Stimulated activated CD4-positive, alpha-beta T cell treated with anti-CD3 and anti-CD28 coated beads, Interleukin-1b, Interleukin-23, amount 100 ng/mL, for 1 hour (primary cell): Measurements from ENCODE around the gene MEGF6.
"Not testable (repeated sequence)": the region's sequence is repeated elsewhere in the genome, so short reads cannot be mapped to it uniquely, and the experiment has no call there.

Experiments
- DNase-seq, 2 donors: peaks; one replicate each; pipeline ENCODE4 v3.0.0-alpha.2; 2020; ENCODE audit warnings: low read depth in 2 of 2

The MEGF6 gene

GRCh38 chr1:3595949-3596348 is 15.4 kb downstream of the MEGF6 start:
- DNase-seq, result no peak

- DNase-seq, result no peak
Measured at GRCh38 chr1:3594706-3595377, 16.5 kb downstream of the MEGF6 start.

- DNase-seq, result no peak
Measured at GRCh38 chr1:3593745-3594144, 17.6 kb downstream of the MEGF6 start.

- DNase-seq, result no peak
Measured at GRCh38 chr1:3593334-3593733, 18.0 kb downstream of the MEGF6 start.

- no peak for DNase-seq
Measured at GRCh38 chr1:3590951-3591865, 20.1 kb downstream of the MEGF6 start.

GRCh38 chr1:3590139-3590763 is 21.1 kb downstream of the MEGF6 start:
- no peak for DNase-seq

GRCh38 chr1:3588395-3588794 is 22.9 kb downstream of the MEGF6 start:
- DNase-seq, result no peak

GRCh38 chr1:3586986-3587759 is 24.1 kb downstream of the MEGF6 start:
- DNase-seq, result no peak

- DNase-seq, result no peak
Measured at GRCh38 chr1:3585940-3586568, 25.3 kb downstream of the MEGF6 start.

- not testable (repeated sequence) for DNase-seq
Measured at GRCh38 chr1:3585353-3585868, 25.9 kb downstream of the MEGF6 start.

- DNase-seq, result no peak
Measured at GRCh38 chr1:3584915-3585314, 26.4 kb downstream of the MEGF6 start.

GRCh38 chr1:3583751-3584150 is 27.6 kb downstream of the MEGF6 start:
- not testable (repeated sequence) for DNase-seq

- DNase-seq, result no peak
Measured at GRCh38 chr1:3581296-3582036, 29.8 kb downstream of the MEGF6 start.

GRCh38 chr1:3580231-3580630 is 31.1 kb downstream of the MEGF6 start:
- no peak for DNase-seq

GRCh38 chr1:3579626-3580025 is 31.7 kb downstream of the MEGF6 start:
- no peak for DNase-seq

GRCh38 chr1:3578906-3579305 is 32.4 kb downstream of the MEGF6 start:
- DNase-seq, result no peak

- DNase-seq, result no peak
Measured at GRCh38 chr1:3578433-3578805, 32.9 kb downstream of the MEGF6 start.

GRCh38 chr1:3577711-3578432 is 33.4 kb downstream of the MEGF6 start:
- no peak for DNase-seq

- DNase-seq, result no peak
Measured at GRCh38 chr1:3577300-3577699, 34.0 kb downstream of the MEGF6 start.

- no peak for DNase-seq
Measured at GRCh38 chr1:3575993-3576392, 35.3 kb downstream of the MEGF6 start.
